GM12875 (cell line): Measurements from ENCODE around the gene NFIL3.

Experiments used
- H3K4me3 ChIP-seq: one replicate; pipeline ENCODE4 v1.5.1; 2011; ENCODE audit warnings: low read depth, low read length, control low read depth
- TF ChIP-seq, protein P1 (sequence below): IDR thresholded peaks from 2 replicates; pipeline ENCODE4 v1.5.1; 2011; ENCODE audit warnings: low read depth, mild to moderate bottlenecking, control low read depth, inconsistent platforms, low read length, moderate library complexity, borderline replicate concordance; ENCODE audit not compliant: insufficient read depth

The NFIL3 gene

DNA sequence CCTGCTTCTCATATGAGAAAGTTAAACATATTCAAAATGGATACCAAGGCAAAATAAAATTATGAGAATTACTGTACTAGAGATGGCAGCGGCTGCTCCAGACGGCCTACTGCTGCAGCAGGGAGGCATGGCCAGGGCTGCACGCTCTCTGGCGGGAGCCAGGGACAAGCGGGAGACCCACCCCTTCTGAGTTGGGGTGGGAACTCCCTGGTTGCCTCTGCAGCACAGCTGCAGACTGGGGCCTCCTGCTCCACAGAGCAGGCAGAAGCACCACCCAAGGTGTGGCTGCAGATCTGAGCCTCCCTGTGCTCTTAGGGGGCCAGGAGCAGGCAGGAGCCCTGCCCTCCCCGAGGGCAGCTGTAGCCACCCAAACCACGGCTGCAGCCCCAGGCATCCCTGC lies 59.6 kb downstream of the NFIL3 start:
- TF ChIP-seq, protein P1, sequence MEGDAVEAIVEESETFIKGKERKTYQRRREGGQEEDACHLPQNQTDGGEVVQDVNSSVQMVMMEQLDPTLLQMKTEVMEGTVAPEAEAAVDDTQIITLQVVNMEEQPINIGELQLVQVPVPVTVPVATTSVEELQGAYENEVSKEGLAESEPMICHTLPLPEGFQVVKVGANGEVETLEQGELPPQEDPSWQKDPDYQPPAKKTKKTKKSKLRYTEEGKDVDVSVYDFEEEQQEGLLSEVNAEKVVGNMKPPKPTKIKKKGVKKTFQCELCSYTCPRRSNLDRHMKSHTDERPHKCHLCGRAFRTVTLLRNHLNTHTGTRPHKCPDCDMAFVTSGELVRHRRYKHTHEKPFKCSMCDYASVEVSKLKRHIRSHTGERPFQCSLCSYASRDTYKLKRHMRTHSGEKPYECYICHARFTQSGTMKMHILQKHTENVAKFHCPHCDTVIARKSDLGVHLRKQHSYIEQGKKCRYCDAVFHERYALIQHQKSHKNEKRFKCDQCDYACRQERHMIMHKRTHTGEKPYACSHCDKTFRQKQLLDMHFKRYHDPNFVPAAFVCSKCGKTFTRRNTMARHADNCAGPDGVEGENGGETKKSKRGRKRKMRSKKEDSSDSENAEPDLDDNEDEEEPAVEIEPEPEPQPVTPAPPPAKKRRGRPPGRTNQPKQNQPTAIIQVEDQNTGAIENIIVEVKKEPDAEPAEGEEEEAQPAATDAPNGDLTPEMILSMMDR = no peak
- no peak overlapping the region for H3K4me3 ChIP-seq

- TF ChIP-seq, protein P1 = no peak
- H3K4me3 ChIP-seq = no peak overlapping the region
Measured at GRCh38 chr9:91362051-91362611, 61.5 kb downstream of the NFIL3 start.

DNA sequence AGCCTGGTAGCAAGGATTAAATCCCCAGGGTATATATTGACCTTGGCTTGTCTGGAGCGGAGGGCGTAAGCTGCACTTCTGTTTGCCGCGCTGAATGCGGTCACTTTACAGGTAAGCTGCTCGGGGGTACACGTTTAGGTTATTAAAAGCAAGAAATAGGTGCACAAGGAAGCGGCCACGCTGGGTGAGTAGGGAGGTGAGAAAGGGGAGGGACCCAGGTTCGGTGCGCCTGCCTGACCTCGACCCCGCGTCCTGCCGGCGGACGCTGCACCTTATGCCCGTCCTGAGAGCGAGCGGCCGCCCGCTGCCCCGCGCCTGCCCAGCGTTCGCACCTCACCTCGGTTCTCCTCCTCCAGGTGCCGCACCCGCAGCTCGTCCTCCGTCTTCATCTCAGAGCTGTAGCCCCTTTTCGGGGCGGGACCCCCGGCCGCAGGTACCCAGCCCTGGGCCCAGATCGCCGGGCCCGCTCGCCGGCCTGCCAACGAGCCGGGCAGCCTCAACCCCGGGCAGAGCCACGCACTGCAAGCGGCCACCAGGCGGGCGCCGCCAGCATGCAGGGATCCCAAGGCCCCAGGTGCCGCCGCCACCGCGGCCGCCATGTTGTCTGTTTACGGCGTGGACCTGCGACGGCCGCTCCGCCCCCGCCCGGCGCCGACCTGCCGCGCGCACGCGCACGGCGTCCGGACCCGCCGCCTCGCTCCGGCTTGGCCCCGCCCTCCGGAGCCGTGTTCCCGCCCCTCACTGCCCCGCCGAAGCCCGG lies 62.2 kb downstream of the NFIL3 start, which contains the start of gene AUH:
AUH (minus strand) TSS at position 628 of the 760 bp plus-strand sequence; CDS start at position 599, 29 bp downstream.
- TF ChIP-seq, protein P1 = no peak

GRCh38 chr9:91360551-91361290 lies 62.9 kb downstream of the NFIL3 start:
- TF ChIP-seq, protein P1 = no peak
- H3K4me3 ChIP-seq = peak overlapping the region; percentile 89

More for the DNA sequence above, 62.2 kb downstream of the NFIL3 start, which contains the start of gene AUH:
- H3K4me3 ChIP-seq = peak within 1 kb of the TSS; percentile 89

DNA sequence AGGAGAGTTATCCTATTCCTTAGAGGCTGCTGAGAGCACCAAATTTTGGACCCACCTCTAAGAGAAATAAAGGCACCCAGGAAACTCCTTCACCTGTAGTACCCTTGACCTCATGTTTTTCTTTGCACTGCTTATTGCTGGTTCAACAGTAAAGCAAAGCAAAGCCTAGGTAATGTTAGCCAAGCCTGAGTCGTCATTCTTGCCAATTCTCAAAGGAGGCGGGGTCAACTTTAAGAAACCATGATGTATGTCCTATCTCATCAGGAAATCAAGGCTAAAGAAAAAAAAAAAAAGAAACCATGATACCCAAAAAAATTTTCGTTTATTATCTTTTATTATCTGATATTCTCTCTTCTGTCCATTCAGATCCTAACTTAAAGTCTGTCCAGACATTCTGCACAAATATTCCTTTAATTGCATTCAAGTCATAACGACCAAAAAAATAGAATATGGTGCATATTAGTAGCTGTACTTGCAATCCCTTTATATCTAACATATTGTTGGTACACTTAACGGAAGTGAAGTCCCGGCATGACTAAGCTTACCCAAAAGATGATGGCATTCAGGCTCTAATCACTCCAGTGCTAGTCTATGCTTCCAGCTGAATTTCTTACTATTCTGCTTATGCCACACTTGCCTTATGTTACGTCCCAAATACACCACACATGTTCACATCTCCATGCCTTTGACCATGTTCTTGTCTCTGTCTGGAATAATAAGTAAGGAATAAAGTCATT lies 63.7 kb downstream of the NFIL3 start:
- no peak overlapping the region for H3K4me3 ChIP-seq
- TF ChIP-seq, protein P1 = no peak

DNA sequence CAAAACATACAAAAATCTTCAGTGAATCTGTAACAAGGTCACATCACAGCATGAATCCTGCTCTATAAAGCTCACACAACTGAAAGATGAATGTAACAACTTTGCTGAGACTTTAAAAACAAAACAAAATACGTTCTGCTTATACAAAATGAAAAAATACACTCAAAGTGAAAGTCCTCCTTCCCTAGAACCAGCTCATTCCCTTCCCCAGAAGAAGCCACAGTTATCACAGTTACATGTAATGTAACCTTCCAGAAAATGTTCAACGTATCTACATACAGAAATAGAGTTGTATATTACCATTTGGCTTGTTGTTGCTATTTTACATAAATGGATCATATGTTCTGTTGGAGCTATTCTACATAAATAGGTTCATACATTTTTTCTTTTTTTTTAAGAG lies 64.5 kb downstream of the NFIL3 start:
- TF ChIP-seq, protein P1 = no peak
- no peak overlapping the region for H3K4me3 ChIP-seq
